GM04503 (cell line): ENCODE results near the gene TICAM2.
A peak's percentile ranks its signal among the peaks of the same experiment; 100 is the strongest.

Source experiments
- DNase-seq: peaks from one replicate; pipeline ENCODE4 v3.0.0-alpha.2; 2012; ENCODE audit warnings: low read depth

The TICAM2 gene

DNA sequence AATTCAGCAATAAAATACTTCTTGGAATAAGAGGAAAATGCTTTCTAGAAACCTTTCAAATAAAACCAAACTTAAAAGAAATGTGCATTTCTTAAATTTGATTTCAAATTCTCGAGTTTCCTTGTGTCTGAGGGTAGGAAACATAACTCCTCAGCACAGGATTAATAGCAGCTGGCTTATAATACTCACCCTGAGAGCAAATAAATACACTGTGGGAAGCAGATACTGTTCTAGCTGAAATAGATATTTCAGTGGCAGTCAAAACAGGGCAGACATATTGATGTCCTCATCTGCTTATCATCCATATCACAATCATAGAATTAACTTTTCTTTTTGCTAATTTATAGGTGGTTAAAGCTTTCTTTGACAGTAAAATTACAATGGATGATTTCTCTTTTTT, 33.6 kb downstream of the TICAM2 start:
- DNase-seq: no peak

DNA sequence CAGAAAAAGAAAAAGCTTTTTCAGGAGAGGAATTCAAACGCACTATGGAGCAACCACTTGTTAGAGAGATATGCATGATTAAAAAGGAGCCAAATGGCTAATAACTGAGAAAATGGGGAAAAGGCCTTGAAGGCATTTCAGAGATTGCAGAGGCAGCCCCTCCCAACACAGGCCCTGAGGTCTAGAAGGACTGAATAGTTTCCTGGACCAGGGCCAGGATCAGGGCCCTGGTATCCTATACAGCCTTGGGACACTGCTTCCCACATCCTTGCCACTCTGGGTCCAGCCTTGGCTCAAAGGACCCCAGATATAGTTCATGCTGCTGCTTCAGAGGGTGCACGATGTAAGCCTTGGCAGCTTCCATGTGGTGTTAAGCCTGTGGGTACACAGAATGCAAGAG, 37.0 kb downstream of the TICAM2 start:
- DNase-seq: no peak

DNA sequence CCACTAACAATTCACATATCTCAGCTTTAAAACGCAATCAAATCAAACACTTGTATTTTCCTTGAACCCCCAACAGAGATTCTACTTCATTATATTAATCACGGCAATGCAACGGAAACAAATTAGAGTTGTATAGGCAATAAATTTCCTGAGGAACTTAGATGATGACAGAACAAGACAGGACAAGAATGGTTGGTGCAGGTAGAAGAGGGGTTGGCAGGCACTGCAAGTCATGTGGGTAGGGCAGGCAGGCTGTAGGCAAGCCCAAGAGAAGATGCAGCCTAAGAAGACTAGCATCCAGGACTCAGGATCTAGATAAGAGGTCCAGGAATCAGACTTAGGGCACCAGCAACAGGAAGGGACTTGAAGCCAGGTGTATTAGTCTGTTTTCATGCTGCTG, 41.1 kb downstream of the TICAM2 start:
- DNase-seq: no peak

DNA sequence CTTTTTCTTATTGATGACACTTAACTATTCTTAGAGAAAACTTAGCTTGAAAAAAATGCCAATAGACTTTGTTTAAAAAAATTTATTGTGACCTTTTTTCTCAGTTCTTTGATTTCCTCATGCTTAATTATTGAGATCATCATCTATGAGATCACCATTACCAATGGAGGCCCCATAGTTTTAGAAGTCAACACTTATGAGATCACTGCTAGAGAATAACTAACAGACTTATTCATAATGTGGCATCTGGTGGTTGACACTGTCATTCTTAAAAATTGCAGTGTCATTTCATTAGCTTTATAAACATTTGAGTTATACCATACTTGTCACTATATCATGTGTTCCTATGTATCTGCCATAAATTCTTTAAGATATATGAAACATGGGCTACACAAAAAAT, 42.8 kb downstream of the TICAM2 start:
- no peak for DNase-seq

DNA sequence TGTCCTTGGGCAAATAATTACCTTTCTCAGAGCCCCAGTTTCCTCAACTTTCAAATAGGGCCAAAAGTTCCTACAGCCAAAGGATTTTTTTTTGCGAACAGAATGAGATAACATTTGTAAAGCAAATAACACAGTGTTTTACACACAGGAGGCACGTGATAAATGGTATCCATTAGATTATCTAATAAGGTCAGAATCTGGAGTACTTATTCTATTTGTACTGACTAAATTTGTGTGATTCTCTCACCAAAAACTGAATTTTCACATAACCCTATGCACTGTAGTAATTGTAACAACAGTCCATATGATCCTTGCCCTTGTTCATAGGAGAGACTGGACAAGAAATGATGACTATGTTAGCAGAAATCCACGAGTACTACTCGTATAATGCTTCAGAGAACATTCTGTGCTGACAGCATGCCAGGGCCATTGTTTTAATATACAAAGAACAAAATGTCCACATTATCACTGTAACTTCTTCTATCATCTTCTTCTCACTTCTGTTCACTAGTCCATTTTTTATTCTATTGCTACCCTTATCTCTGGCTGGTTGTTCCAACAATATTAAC, 43.8 kb downstream of the TICAM2 start:
- DNase-seq: no peak

DNA sequence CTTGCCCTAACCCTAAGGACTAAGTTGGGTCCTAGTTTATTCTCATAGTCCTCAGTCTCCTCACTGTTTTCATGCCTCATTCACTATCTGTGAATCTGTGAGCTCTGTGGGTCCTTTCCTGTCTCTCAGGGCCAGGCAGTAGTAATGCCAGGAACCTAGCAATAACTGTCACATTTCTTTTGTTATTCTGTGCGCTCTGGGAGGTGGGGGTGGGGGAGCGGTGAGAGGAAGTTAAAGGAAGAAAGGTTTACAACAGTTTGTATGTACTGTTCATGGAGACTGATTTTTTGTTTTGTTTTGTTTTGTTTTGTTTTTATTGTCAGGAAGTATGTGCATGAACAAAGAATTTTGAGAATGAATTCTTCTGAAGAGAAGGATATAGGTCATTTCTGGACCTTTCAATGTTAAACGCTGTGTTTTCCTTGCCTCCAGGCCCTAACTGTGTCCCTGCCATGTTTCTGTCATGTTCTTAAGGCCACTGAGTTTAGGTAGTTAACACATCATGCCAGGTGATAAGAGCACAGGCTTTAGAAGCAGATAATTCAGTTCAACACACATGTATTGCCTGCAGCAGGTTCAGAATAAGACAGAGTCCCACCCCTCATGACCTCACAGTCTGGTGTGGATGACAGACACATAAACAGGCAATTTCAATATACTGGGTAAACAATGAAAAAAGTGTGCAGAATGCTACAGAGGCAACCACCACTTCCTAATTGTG, 44.5 kb downstream of the TICAM2 start:
- DNase-seq: no peak

DNA sequence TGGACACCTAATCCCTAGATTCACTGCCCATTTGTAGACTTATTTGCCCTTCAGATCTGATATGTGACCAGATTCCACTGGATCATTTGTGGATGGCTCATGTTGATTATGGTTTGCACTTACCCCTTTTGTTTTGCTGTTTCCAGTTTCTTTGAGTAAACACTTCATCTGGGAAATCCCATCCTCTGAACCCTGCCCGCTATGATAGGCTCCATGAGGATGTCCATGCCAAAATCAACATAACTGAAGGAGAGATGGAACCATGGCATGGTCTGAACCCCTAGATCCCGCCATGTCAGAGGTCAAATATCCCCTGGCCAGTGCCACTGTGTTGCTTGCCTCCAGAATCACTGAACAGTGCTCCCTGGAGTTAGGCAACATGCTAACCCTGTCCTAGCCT, 46.0 kb downstream of the TICAM2 start:
- no peak for DNase-seq

DNA sequence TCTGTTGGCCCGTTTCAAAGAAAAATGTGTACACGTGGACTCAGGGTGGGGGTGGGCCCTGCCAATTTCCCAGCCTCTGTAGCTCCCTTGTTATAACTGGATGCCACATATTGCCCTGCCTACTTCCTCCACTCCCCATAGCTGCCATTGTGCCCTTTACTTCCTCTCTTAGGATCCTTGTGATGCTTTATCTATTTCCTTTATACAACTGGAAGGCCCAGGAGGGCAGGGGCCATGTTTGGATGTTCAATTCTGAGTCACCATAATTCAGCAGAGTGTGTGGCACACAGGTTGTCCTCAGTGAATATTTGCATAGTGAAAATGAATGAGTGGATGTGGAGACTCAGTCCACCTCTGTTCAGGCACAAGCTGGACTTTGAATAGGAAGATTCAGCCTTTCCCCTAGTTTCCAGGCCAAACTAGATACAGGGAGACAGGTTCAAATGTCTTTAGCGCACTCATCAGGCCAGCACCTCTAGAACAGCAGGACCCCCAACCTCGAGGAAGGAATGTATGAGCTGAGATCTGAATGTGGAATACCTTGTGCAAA, 47.1 kb downstream of the TICAM2 start:
- DNase-seq: no peak

DNA sequence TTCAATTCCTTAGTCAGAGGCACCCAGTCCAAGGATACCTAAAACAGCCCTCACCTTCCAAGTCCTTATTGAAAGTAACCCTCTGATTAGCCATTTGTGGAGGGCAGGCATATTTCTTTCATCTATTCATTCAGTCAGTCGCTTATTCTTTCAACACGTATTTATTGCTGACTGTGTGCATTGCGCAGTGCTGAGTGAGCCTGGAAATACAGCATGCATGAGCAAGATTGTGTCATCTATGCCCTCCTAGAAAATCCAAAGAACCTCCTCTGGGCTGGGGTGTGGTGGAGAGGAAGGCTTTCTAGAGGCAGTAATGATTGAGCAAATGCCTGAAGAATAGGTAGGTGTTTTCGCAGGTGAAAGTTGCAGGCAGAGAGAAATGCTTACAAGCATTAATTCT, 49.2 kb downstream of the TICAM2 start:
- no peak for DNase-seq

DNA sequence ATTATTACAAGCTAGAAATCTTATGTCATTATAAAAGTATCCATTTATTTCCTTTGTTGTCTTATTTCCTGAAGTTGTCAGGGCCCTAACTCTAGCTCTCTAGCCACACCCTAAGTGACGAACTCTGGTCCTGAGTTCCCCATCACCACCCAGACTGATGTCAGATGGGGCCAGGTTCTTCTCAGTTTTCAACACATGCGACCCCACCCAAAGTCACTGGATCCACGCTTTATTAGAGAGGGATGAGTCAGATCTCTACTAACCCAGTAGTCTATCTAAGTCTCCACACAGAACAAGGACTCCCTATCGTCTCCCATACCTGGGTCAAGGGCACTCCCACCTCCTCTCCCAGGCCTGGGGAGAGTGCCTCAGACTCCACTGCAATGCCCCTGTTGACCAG, 50.9 kb downstream of the TICAM2 start:
- no peak for DNase-seq

DNA sequence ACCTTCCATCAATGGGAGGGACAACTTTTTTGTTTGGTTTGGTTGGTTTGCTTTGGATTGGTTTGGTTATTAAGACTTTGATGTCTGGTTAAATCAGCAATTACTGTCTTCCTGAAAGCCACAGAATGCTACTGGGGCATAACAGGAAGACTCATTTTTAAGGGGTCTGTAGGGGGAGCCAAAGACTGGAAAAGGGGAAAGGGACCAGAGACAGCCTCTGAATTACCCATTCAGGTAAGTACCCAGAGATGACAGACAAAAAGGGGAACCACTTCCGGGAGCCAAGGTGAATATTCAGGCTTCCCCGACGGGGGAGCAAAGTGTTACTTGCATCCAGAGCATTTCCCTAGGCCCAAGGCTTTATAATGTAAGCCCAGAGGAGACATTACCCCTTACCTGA, 53.1 kb downstream of the TICAM2 start:
- DNase-seq: no peak

DNA sequence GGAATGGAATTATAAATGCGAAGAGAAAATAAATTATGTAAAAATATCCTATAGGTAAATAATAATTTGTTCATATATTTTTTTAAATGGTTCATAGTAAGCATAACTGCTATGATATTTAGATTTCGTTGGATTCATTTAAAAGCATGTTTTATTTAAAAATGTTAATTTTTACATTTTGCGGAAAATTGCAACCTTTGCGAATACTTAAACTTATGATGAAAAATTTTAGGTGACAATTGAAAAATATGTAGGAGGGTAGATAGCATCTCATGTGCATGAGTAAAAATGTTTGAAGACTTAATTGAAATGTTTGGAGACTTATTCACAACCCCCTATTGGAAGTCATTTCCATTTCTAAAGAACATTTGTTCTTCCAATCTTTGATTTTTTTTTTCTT, 53.6 kb downstream of the TICAM2 start:
- no peak for DNase-seq

DNA sequence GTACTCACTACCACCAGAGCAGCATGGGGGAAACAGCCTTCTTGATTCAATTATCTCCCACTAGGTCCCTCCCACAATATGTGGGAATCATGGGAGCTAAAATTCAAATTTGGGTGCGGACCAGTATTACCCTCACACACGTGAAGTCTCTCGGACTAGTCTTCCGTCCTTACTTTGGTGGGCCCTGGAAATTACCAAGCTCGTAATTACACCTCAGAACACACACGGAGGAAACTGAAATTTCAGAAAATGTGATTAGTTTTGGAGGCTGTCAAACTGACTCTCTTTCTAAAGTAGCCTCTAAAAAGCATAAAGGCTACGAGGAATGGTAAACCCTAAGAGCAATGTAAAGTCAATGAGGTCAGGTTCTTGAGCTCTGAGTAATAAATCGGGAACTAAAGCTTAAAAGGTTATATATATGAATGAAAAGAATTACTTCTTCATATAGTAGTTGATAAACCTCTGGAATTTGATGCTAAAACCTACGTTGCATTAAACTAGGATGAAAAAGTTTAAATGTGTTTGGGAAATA, 56.9 kb downstream of the TICAM2 start:
- no peak for DNase-seq

DNA sequence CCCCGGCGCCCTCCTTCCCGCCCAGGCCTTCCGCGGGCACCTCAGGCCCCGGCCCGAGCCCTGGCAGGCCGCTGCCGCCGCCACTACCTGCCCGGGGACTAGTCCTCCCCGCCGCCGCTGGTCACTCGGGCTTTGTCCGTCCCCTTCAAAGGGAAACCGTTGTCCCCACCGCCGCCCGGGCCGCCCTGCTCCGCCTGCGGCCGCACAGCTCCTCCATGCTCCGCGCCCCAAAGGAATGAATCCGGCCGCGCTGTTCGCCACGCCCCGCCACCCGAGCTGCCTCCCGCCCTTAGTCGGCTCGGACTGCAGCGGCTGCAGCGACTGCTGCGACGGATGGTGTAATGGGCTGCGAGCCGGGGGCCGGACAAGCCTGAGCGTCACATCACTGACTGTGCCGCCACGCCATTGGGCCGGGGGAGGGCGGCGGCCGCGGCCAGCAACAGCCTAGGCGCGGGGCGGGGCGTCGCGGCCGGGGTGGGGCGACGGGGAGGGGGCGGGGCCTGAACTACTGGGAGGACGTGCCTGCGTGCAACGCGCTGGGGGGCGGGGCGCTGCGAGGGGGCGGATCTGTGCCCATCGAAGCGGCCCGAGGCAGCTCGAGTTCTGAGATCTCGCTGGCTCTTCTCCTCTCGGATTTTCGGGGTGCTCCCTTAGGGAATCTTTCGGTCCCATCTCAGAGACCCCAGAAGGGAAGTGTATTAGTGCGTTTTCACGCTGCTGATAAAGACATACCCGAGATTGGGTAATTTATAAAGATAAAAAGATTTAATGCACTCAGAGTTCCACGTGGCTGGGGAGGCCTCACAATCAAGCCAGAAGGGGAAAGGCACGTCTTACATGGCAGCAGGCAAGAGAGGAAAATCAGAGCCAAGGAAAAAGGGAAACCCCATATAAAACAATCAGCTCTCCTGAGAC, 57.6 kb downstream of the TICAM2 start, which contains the start of gene FEM1C:
Gene FEM1C (minus strand): TSS at position 340 of the 915 bp plus-strand sequence. CDS start 1,282 bp downstream, outside the sequence.
- DNase-seq: peak; percentile 77

DNA sequence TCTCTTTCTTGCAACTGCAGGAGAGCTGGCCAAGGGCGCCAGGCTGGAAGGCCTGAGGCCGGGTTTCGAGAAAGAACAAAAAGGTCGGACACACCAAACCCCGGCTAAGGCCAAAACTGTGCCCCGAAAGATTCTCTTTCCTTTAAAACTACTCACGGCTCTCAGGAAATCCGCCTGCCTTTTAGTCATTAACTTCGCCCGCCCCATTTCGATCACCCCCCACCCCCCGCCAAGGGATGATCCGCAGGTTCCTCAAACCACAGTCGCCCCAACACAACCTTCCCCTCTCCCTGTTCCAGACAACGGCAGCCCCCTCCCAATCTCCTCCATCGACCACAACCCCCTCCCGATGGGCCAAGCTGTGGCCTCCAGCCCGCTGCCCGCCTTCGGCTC, 58.2 kb downstream of the TICAM2 start:
- DNase-seq: no peak

DNA sequence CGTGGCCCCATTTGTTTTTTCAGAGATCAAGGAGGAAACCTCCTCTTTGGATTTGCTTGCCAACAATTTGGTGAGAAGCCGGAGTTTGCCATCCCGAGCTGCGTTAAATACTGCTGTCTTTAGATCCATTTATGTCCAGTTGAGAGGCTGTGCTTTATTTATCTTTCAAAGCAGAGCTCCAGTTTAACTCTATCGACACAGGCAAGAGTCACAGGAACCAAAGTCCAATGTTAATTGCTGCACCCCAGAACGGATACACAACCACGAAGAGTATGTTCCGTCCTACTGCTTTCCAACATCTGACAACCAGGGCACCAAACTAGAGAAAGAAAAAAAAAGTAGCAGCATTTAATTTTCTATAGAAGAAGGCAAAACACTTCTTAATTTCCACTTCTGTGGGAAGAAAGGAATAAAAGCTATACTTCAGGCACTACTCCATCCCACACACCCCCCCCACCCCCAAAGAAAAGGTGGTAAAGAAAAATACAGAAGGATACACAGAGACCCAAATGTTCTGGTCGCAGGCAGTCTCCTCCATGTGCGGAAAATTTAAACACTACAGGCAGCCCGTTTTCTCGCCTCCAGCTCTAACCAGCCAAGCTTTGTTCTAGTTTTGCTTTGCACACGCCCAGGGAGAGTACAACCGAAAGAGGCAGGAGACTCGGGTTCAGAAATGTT, 58.8 kb downstream of the TICAM2 start:
- DNase-seq: no peak

DNA sequence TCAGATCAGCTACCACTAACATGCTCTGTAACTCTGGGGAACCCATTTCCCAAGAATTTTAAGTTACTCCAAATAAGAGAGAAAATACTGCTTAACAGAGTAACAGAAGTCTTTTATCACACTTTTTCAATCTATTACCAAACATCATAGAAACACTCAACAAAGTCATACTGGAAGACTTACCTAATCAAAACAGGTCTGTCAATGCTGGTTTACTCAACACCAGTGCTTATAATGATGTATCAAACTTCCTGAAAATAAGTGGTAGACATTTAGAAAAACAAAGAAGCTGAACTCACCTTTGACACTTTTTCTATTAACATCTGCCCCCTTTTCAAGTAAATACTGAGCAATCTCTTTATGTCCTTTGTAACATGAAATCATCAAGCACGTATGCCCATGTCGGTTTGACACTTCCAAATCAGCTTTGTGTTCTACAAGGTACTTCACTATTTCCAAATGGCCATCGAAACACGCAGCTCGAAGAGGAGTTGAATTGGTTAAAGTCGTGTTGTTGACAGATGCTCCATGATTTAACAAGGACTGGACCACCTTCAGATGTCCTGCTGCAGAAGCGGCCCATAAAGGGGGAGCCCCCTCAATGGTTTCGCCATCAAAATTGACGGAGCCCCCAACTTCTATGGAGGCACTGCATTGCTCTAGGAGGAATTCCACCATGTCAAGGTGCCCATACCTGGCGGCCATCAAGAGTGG, 59.5 kb downstream of the TICAM2 start:
- DNase-seq: no peak

DNA sequence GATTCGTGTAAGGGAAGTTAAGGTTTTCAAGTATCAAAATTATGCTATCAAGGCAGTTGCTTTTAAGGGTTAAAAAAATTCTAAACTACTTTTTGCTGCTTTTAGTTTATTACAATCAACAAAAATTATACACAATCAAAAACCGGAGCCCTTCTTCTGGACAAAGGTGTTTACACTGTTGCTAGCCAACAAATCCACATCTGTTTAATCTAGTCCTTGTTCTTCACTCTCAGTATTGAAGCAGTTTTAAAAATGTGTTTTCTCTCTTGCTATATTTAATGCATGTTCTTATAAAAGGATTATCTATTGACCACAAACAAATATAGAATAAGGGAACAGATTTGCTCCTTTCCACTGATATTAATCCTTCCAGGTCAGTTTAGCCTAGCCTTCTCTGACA, 60.2 kb downstream of the TICAM2 start:
- no peak for DNase-seq

DNA sequence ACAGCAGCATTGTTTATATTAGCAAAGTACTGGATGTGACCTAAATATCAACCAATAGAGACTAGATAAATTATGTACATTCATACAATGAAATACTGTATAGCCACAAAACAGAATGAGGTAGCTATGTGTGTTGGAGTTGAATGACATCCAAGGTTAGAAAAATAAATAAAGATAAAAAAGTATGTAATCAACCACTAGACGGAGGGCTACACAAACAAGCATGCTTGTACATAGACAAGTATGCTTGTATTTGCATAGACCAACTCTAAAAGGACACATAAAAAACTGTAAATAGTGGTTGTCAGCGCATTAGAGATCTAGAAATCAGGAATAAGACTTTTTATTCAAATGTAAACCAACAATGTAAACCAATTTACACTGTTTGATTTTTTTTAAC, 60.7 kb downstream of the TICAM2 start:
- DNase-seq: no peak

DNA sequence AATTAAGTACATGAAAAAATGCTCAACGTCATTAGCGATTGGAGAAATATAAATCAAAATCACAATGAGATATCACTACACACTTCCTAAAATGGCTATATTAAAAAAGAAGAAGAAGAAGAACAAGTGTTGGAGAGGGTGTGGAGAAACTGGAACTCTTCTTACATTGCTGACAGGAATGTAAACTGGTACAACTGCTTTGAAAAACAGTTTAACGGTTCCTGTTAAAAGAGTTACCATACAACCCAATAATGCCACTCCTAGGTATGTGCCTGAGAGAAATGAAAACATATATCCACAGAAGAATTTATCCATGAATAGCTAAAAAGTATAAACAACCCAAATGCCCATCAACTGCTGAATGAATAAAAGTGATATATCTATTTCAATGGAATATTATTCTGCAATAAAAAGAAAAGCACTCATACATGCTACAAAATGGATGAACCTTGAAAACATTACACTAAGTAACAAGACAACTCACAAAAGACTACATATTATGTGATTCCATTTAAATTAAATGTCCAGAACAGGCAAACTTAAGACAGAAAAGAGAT, 66.7 kb downstream of the TICAM2 start:
- no peak for DNase-seq

DNA sequence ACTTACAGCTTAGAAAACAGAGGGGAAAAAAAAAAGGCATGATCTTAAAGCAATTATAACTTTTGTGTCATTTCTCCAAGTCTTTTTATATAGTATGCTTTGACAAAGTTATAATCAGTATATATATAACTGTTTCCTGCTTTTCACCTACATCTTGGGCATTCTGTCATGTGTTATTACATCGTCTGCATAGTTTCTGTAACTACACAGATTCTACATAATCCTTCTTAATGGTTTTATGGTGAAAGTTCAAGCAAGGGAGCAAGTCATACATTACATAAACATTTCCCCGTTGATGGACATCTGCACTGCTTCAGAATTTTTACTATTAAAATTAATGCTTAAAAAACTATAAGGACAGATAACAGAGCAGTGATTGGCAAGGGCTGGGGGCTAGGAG, 69.8 kb downstream of the TICAM2 start:
- no peak for DNase-seq
